Nephron (organoid): Measurements from ENCODE around the gene SEC14L3.
"Not testable (repeated sequence)": the region's sequence is repeated elsewhere in the genome, so short reads cannot be mapped to it uniquely, and the experiment has no call there.

Experiments used
- H3K27ac Mint-ChIP-seq, 3 experiments: 2 replicates each; pipeline ENCODE4 v1.8.0; 2020; ENCODE audit warnings: mixed read lengths in 3 of 3, mild to moderate bottlenecking in 2 of 3, moderate library complexity in 1 of 3
- H3K27me3 Mint-ChIP-seq: 2 replicates; pipeline ENCODE4 v1.8.0; 2021; ENCODE audit warnings: low read depth, mild to moderate bottlenecking, moderate library complexity, mixed read lengths
- H3K36me3 Mint-ChIP-seq: 2 replicates; pipeline ENCODE4 v1.8.0; 2020; ENCODE audit warnings: low read depth, mixed read lengths
- H3K4me1 Mint-ChIP-seq: 2 replicates; pipeline ENCODE4 v1.8.0; 2020; ENCODE audit warnings: mixed read lengths
- H3K4me3 Mint-ChIP-seq, 3 experiments: 2 replicates each; pipeline ENCODE4 v1.8.0; 2020; ENCODE audit warnings: mild to moderate bottlenecking in 3 of 3, mixed read lengths in 3 of 3, moderate library complexity in 2 of 3
- H3K9me3 Mint-ChIP-seq: 2 replicates; pipeline ENCODE4 v1.8.0; 2020; ENCODE audit warnings: mixed read lengths
- CTCF ChIP-seq, 3 experiments: fragments of 200-600 bp; sonication (generic); IDR thresholded peaks; one replicate each; pipeline ENCODE4 v1.5.0; 2021; ENCODE audit warnings: antibody characterized with exemption in 3 of 3; ENCODE audit not compliant: unreplicated experiment in 3 of 3

The SEC14L3 gene

GRCh38 chr22:30457981-30458380 lies 13.8 kb downstream of the SEC14L3 start:
- no peaks in the 10 kb centered on the region for H3K9me3 Mint-ChIP-seq
- no peak overlapping the region for H3K27ac Mint-ChIP-seq
- no peaks in the 10 kb centered on the region for H3K36me3 Mint-ChIP-seq
- no peaks in the 10 kb centered on the region for H3K4me1 Mint-ChIP-seq
- TF ChIP-seq CTCF (IDR thresholded peaks at IDR 0.05; ENCODE audit: unreplicated experiment in 3 of 3): no peak
- no peak overlapping the region for H3K4me3 Mint-ChIP-seq
- H3K27me3 Mint-ChIP-seq: peaks cover 15% of the 10 kb centered on the region

- H3K27ac Mint-ChIP-seq: no peak overlapping the region
- no peaks in the 10 kb centered on the region for H3K9me3 Mint-ChIP-seq
- no peaks in the 10 kb centered on the region for H3K36me3 Mint-ChIP-seq
- peaks cover 15% of the 10 kb centered on the region for H3K27me3 Mint-ChIP-seq
- TF ChIP-seq CTCF (IDR thresholded peaks at IDR 0.05; ENCODE audit: unreplicated experiment in 3 of 3): no peak
- H3K4me1 Mint-ChIP-seq: no peaks in the 10 kb centered on the region
- H3K4me3 Mint-ChIP-seq: no peak overlapping the region
These were observed 16.6 kb downstream of the SEC14L3 start for GRCh38 chr22:30455075-30455840.

- Mint-ChIP-seq H3K9me3 (no peaks in the 10 kb centered on the region), H3K27me3 (peaks cover 8% of the 10 kb centered on the region), H3K4me1 (no peaks in the 10 kb centered on the region), H3K4me3 (no peak overlapping the region), H3K36me3 (no peaks in the 10 kb centered on the region), H3K27ac (no peak overlapping the region)
- no peak for TF ChIP-seq CTCF (IDR thresholded peaks at IDR 0.05; ENCODE audit: unreplicated experiment in 3 of 3)
These were observed 17.9 kb downstream of the SEC14L3 start for GRCh38 chr22:30453731-30454510.

- H3K4me1 Mint-ChIP-seq: no peaks in the 10 kb centered on the region
- H3K9me3 Mint-ChIP-seq: no peaks in the 10 kb centered on the region
- H3K27me3 Mint-ChIP-seq: peaks cover 8% of the 10 kb centered on the region
- TF ChIP-seq CTCF (IDR thresholded peaks at IDR 0.05; ENCODE audit: unreplicated experiment in 3 of 3): no peak
- no peak overlapping the region for H3K4me3 Mint-ChIP-seq
- no peaks in the 10 kb centered on the region for H3K36me3 Mint-ChIP-seq
- no peak overlapping the region for H3K27ac Mint-ChIP-seq
These were observed 19.0 kb downstream of the SEC14L3 start for GRCh38 chr22:30452861-30453260.

- peaks cover 11% of the 10 kb centered on the region for H3K27me3 Mint-ChIP-seq
- H3K9me3 Mint-ChIP-seq, H3K27ac Mint-ChIP-seq, H3K4me1 Mint-ChIP-seq, H3K36me3 Mint-ChIP-seq, H3K4me3 Mint-ChIP-seq: not testable (repeated sequence)
These were observed 20.3 kb downstream of the SEC14L3 start for GRCh38 chr22:30451488-30451887.

- no peak overlapping the region for H3K27ac Mint-ChIP-seq
- no peaks in the 10 kb centered on the region for H3K9me3 Mint-ChIP-seq
- H3K36me3 Mint-ChIP-seq: no peaks in the 10 kb centered on the region
- no peak overlapping the region for H3K4me3 Mint-ChIP-seq
- no peak for TF ChIP-seq CTCF (IDR thresholded peaks at IDR 0.05; ENCODE audit: unreplicated experiment in 3 of 3)
- H3K4me1 Mint-ChIP-seq: no peaks in the 10 kb centered on the region
- H3K27me3 Mint-ChIP-seq: peaks cover 11% of the 10 kb centered on the region
These were observed 24.2 kb downstream of the SEC14L3 start for GRCh38 chr22:30447656-30448055.
